Measurements from ENCODE around the gene HOXA3. TPM values are rescaled to one million over a fixed set of nuclear protein-coding genes. Genes with fewer than 3 reads are reported as not detected.

The HOXA3 gene
- total RNA-seq, 1 experiment from 2014 or later: 9.2 TPM

DNA sequence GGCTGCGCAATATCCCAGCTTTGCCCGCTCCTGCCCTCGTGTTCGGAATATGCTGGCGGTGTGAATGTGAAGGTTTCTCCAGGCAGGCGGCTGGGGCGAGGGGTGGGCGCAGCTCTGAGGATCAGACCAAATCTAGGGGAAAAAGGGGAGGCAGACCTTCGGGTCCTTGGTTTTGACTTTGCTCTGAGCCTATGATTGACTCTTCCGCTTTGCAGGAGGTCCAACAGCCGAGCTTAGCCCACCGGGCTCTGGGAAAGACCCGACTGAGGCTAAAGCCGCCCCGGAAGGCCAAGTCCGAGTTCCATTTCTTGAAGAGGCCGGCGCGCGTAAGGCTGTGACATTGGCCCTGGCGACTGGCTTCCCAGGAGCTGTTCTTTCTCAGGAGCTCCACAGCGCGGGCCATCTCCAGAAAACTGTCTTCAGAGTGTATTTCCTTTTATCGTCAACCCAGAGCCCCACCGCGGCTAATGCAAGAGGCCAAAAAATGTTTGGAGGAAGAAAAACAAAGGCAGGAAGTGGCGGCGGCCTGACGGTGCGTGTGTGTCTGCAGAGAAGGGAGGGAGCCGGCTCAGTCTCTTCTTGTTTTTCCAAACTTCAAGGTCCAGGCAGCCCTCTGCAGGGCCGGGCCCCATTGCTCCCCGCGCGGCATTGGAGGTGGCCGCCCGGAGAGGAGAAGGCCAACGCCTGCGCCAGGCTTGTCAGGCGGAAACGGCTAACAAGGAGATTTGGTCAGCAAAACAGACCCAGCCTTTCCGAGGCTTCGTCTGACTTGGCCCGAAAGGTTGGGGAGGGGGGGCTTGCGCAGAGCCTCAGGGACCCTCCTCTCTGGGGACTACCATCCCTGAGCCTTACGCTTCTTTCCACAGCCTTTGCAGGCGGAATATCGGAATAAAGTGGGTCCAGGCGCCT is 36.3 kb upstream of the HOXA3 start:
- Histone ChIP-seq H3K36me3 (ENCODE audit: control insufficient read depth in 1 of 2, insufficient read depth in 2 of 2, low read length in 2 of 2) (no peaks in the 10 kb centered on the region), H3K4me3 (replicated peaks in 1 of 2; ENCODE audit: low read depth in 1 of 2, low read length in 2 of 2) (no peak overlapping the region), H3K4me1 (ENCODE audit: control insufficient read depth in 1 of 2, insufficient read depth in 2 of 2, low read length in 2 of 2) (peaks cover 4 to 14% of the 10 kb centered on the region in 2 experiments; a peak in 3 of 4 replicates), H3K4me2 (ENCODE audit: low read length) (no peak overlapping the region), H3K9me3 (ENCODE audit: control insufficient read depth in 1 of 2, insufficient read depth in 1 of 2, low read depth in 1 of 2, low read length in 2 of 2) (no peaks in the 10 kb centered on the region), H3K79me2 (ENCODE audit: insufficient read depth, low read length) (peaks cover 11% of the 10 kb centered on the region; the same call in 1 of the 2 replicates), H3K27ac (ENCODE audit: low read depth, low read length) (no peak overlapping the region), H3K27me3 (ENCODE audit: insufficient read depth, low read length) (no peaks in the 10 kb centered on the region), H2AFZ (ENCODE audit: low read depth, low read length, poor library complexity, severe bottlenecking) (no peak overlapping the region), H3K9me2 (ENCODE audit: insufficient read depth) (no peaks in the 10 kb centered on the region), H3K9ac (ENCODE audit: low read length) (no peak overlapping the region), H4K20me1 (ENCODE audit: insufficient read depth) (no peaks in the 10 kb centered on the region)
- DNase-seq (ENCODE audit: low read depth, low spot score) (no peak), ATAC-seq (no peak)
- ChIA-PET POLR2A (no interaction called here), RAD21 (ENCODE audit: low non-redundant PET in 1 of 2, low total read pairs in 2 of 2, uncharacterized antibody in 2 of 2, unreplicated experiment in 2 of 2) (no interaction called here), CTCF (interaction anchor here (2.2 kb wide), 1 partner anchor 9 kb away, joined by 9 read pairs; no protein-coding TSS in a partner anchor)
- no TSS peak for BruUV-seq (replicated peaks)
- intact Hi-C loops (cut with micrococcal nuclease): no loop called here
- TF ChIP-seq SIN3A (IDR thresholded peaks at IDR 0.05; ENCODE audit: low read depth) (no peak), CBX3 (IDR thresholded peaks at IDR 0.05; ENCODE audit: low read depth) (no peak), POLR2A (IDR thresholded peaks at IDR 0.05; ENCODE audit: borderline replicate concordance, extremely low read depth, insufficient read depth, insufficient read length) (no peak), SP1 (IDR thresholded peaks at IDR 0.05; ENCODE audit: low read depth) (no peak), SRF (IDR thresholded peaks at IDR 0.05; ENCODE audit: low read depth) (no peak), JUND (IDR thresholded peaks at IDR 0.05) (no peak)

DNA sequence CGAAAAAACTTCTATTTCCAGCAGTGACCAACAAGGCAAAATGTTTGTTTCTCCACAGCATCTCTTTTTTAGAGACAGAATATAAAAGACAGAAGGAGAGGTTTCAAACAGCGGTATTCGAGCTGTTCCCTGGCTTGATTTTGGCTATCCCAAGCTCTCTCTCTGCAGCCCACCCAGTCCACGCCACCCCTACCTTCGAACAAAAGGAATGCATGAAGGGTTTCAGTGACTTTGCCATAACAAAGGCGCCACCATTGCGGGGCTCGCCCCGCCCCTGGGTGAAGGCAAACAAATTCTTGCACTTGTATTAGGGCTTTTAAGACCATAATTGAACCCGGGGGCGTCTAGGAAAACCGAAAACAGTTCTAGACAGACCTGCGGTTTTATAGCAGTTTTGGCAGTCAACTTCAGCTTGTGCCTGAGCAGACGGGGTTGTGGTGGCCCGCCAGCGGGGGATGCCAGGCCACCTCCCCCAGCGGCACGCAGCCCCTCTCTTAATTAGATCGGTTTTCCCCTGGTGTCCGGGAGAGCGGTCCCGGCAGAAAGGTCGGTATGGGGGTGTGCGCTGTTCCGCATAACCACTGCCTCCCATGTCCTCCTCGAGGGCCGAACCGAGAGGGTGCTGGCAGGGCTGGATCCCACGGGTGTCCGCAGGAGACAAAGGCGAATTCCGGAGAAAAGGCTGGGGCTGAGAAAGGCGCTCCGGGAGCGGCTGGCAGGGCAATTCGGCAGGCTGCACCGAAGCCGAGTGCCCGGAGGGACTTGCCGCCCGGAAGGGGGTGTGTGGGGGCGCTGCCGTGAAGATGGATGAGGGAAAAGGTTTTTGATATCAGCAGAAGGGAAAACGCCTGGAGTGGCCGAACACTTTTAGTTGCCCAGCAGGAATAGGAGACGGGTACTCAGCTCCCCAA is 35.3 kb upstream of the HOXA3 start:
- Histone ChIP-seq H3K27me3 (ENCODE audit: insufficient read depth, low read length) (no peaks in the 10 kb centered on the region), H3K36me3 (ENCODE audit: control insufficient read depth in 1 of 2, insufficient read depth in 2 of 2, low read length in 2 of 2) (no peaks in the 10 kb centered on the region), H3K9me2 (ENCODE audit: insufficient read depth) (no peaks in the 10 kb centered on the region), H4K20me1 (ENCODE audit: insufficient read depth) (no peaks in the 10 kb centered on the region), H3K4me1 (ENCODE audit: control insufficient read depth in 1 of 2, insufficient read depth in 2 of 2, low read length in 2 of 2) (peaks cover 13 to 23% of the 10 kb centered on the region in 2 experiments), H3K4me2 (ENCODE audit: low read length) (no peak overlapping the region), H3K79me2 (ENCODE audit: insufficient read depth, low read length) (peaks cover 19% of the 10 kb centered on the region; the same call in 1 of the 2 replicates), H3K9me3 (ENCODE audit: control insufficient read depth in 1 of 2, insufficient read depth in 1 of 2, low read depth in 1 of 2, low read length in 2 of 2) (no peaks in the 10 kb centered on the region), H3K4me3 (replicated peaks in 1 of 2; ENCODE audit: low read depth in 1 of 2, low read length in 2 of 2) (no peak overlapping the region), H2AFZ (ENCODE audit: low read depth, low read length, poor library complexity, severe bottlenecking) (no peak overlapping the region), H3K27ac (ENCODE audit: low read depth, low read length) (no peak overlapping the region), H3K9ac (ENCODE audit: low read length) (no peak overlapping the region)
- intact Hi-C loops (cut with micrococcal nuclease): no loop called here
- no peak for DNase-seq (ENCODE audit: low read depth, low spot score)
- ChIA-PET POLR2A (interaction anchor here (1.1 kb wide), 1 partner anchor 16 kb away, joined by 3 read pairs; no protein-coding TSS in a partner anchor), RAD21 (ENCODE audit: low non-redundant PET in 1 of 2, low total read pairs in 2 of 2, uncharacterized antibody in 2 of 2, unreplicated experiment in 2 of 2) (no interaction called here), CTCF (interaction anchor here (2.2 kb wide), 1 partner anchor 8 kb away, joined by 8 read pairs; no protein-coding TSS in a partner anchor)
- no peak for ATAC-seq
- BruUV-seq (replicated peaks): no TSS peak
- TF ChIP-seq TCF7L2 (IDR thresholded peaks at IDR 0.05; ENCODE audit: borderline replicate concordance, extremely low read depth, insufficient read depth, insufficient read length): no peak
- TF ChIP-seq ZFX (IDR thresholded peaks at IDR 0.05): no peak
- TF ChIP-seq YY1 (IDR thresholded peaks at IDR 0.05; ENCODE audit: extremely low read depth, insufficient replicate concordance, low read depth, low read length): no peak
- TF ChIP-seq EGR1 (IDR thresholded peaks at IDR 0.05; ENCODE audit: low read depth): no peak
- no peak for TF ChIP-seq EZH2 (IDR thresholded peaks at IDR 0.05)
- no peak for TF ChIP-seq RAD21 (IDR thresholded peaks at IDR 0.05; ENCODE audit: low read depth)
- no peak for TF ChIP-seq FOSL1 (IDR thresholded peaks at IDR 0.05; ENCODE audit: low read depth)
- TF ChIP-seq POLR2A (IDR thresholded peaks at IDR 0.05; ENCODE audit: borderline replicate concordance, extremely low read depth, insufficient read depth, insufficient read length): no peak
- no peak for TF ChIP-seq SRF (IDR thresholded peaks at IDR 0.05; ENCODE audit: low read depth)
- TF ChIP-seq, protein P1, sequence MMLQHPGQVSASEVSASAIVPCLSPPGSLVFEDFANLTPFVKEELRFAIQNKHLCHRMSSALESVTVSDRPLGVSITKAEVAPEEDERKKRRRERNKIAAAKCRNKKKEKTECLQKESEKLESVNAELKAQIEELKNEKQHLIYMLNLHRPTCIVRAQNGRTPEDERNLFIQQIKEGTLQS (IDR thresholded peaks at IDR 0.05): no peak
- no peak for TF ChIP-seq EZH2phosphoT487 (IDR thresholded peaks at IDR 0.05; ENCODE audit: borderline replicate concordance)
- no peak for TF ChIP-seq ZNF274 (IDR thresholded peaks at IDR 0.05; ENCODE audit: low read depth, low read length)
- TF ChIP-seq, protein P2, sequence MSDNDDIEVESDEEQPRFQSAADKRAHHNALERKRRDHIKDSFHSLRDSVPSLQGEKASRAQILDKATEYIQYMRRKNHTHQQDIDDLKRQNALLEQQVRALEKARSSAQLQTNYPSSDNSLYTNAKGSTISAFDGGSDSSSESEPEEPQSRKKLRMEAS (IDR thresholded peaks at IDR 0.05): no peak

All from HCT116 (cell line).